CMK (cell line): ENCODE results near the gene METTL13.
"Not testable (repeated sequence)": the region's sequence is repeated elsewhere in the genome, so short reads cannot be mapped to it uniquely, and the experiment has no call there.

ENCODE experiments used
- DNase-seq: peaks from one replicate; pipeline ENCODE4 v3.0.0-alpha.2; 2010; ENCODE audit warnings: low read depth

The METTL13 gene

DNA sequence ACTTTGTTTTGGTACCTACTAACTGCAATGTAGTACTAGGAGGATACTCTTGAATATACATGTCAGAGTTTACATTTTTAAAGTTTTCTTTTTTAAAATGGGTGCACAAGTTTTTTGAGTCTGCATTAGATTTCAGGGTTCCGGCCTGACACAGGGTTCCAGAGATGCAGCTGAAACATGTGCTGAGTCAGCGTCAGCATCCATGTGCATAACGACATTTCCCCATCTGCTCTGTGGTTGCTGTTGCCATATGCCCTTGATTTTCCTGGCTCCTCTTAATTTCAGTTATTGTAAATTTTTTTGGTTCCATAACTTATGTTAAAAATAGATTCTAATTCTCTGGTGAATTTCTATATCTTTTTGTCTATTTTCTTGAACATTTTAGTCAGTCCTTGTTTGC, 12.3 kb upstream of the METTL13 start:
- DNase-seq: no peak

DNA sequence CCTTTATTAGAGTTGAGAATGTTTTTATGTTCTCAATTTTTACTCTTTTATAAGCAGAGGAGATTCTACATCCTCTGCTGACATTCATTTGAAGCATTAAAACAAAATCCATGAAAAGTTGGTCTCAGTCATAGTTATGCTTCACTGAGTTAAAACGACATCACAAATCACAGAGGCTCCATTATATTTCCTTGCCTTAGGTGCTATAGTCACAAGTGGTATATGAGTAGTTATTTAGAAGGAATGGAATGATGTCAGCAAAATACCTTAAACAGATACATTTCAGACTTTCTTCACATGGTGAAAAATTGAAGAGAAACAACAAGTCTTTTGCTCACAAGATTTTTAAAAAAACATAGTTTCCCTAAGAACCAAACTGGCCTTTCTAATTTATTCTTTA, 11.7 kb upstream of the METTL13 start:
- DNase-seq: no peak

DNA sequence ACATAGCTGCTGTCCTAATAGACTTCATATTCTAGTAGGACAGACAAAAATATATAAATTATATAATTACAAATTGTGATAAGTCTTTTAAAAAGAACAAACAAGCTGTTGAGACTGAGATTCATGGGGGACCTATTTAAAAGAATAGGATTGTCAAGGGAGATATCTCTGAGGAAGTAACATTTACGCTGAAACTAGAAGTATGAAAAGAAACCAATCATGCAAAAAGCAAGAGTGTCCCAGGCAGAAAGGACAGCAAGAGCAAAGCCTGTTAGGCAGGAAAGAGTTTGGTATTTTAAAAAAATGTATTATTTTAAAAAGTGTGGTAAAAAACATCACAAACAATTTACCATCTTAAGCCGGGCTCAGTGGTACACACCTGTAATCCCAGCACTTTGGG, 9.1 kb upstream of the METTL13 start:
- no peak for DNase-seq

DNA sequence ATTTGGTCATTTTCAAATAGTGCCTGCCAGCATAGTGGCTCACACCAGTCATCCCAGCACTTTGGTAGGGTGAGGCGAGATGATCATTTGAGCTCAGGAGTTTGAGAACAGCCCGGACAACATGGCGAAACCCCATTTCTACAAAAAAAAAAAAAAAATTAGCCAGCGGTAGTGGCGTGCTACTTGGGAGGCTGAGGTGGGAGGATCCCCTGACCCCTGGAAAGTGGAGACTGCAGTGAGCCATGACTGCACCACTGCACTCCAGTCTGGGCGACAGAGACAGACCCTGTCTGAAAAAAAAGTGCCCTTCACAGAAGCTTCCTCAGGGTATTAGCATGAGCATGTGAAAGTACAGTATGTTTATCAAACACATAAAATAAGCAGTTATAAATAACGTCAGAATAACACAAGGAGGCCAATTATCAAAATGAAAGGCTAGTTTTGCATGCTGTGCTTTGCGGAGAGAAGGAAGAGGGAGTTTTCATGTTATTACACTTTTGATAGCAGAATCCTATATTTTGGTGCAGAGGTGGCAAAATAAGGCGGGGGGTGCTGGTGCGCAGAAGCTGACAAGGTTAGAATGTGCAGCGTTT, 781 bp upstream of the METTL13 start:
- DNase-seq: peak; percentile 40

DNA sequence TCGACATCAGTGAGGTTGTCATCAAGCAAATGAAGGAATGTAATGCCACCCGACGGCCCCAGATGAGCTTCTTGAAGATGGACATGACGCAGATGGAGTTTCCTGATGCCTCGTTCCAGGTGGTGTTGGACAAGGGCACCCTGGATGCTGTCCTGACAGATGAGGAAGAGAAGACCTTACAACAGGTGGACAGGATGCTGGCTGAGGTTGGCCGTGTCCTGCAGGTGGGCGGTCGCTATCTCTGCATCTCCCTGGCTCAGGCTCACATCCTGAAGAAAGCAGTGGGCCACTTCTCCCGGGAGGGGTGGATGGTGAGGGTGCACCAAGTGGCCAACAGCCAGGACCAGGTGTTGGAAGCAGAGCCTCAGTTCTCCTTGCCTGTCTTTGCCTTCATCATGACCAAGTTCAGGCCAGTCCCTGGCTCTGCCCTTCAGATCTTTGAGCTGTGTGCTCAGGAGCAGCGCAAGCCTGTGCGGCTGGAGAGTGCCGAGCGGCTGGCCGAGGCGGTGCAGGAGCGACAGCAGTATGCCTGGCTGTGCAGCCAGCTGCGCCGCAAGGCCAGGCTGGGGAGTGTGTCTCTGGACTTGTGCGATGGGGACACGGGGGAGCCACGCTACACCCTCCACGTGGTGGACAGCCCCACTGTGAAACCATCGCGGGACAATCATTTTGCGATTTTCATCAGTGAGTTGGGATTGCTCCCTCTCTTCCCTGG, 2.5 kb downstream of the METTL13 start:
- no peak for DNase-seq

DNA sequence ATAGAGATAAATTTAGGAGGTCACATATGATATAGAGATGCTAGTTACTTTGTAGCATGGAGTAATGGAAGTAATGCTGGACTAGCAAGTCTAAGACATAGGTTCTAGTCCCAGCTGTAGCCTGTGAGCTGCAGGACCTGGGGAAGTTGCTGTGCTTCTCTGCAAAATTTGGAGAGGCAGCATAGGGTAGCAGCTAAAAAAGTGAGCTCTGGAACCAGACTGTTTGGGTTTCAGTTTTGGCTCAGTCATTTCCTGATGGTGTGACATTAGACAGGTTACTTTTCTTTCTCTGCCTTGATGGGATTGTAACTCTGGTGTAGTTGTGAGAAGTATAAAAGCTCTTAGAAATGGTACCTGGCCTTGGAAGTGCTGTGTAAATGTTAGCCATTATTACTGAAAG, 3.3 kb downstream of the METTL13 start:
- DNase-seq: no peak

DNA sequence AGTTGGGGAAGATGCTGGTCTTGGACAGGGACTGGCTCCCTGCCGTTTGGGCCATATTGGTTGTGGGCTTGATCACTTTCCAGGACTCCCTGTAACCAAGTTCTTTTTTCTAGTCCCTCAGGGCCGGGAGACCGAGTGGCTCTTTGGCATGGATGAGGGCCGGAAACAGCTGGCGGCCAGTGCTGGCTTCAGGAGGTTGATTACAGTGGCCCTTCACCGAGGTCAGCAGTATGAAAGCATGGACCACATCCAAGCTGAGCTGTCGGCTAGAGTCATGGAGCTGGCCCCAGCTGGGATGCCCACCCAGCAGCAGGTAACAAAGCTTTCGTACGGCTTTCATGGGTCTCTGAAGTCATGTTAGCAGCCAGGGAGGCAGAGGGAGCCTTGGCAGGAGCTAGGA, 4.3 kb downstream of the METTL13 start:
- DNase-seq: no peak

DNA sequence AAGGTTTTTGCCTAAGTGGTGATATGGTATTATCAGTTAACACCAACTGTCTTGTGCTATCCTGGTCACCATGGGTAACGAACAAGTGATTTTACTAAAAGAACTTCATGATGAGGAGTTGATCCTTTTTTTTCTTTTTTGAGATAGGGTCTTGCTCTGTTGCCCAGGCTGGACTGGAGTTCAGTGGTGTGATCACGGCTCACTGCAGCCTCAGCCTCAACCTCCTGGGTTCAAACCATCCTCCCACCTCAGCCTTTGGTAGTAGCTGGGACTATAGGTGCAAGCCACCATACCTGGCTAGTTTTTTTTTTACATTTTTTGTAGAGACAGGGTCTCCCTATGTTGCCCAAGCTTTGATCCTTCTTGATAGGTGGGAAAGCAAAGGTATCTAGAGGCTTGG, 5.1 kb downstream of the METTL13 start:
- DNase-seq: no peak

DNA sequence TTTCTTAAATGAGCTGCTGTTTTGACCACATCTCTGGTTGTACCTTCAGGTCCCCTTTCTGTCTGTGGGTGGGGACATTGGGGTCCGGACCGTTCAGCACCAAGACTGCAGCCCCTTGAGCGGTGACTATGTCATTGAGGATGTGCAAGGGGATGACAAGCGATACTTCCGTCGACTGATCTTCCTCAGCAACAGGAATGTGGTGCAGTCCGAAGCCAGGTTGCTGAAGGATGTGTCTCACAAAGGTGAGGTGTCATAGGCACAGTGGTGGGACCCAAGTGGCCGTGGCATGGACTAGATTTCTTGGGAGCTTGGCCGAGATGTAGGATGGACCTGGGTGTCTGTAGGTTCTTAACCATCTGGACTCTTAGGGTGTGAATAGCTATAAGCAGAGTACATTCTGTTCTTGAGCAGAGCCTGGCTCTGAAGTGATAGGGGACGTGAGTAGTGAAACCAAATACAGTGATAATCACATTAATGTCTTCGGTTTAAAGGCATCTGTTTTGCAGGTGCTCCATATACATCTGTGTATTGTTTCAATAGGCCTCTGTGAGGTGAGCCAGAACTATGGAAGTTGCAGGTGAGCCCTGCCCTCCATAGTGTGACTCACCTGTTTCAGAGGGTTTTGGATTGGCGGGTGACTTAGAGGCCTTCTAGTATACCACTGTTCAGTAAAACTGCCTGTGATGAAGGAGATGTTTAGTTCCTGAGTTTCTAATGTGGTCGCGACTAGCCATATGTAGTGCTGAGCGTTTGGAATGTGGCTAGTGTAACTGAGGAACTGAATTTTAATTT, 6.4 kb downstream of the METTL13 start:
- DNase-seq: no peak

DNA sequence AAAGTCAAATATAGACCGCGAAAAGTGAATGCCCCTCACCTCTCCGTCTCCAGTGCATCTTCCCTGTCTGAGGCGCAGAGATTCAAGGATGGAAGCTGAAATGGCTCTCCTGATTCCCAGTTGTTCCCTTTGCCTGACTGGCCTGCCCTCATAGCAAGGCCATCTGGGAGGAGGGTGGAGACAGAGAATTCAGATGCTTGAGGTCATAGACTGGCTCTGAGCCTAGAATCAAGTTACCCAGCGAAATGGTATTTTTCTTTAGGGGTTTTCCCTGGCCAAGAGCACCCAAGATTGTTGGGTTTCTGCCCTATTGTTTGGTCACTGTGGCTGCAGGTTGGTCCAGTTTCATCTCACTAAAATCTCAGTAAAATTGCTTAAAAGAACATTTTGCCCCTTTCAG, 7.2 kb downstream of the METTL13 start:
- DNase-seq: no peak

DNA sequence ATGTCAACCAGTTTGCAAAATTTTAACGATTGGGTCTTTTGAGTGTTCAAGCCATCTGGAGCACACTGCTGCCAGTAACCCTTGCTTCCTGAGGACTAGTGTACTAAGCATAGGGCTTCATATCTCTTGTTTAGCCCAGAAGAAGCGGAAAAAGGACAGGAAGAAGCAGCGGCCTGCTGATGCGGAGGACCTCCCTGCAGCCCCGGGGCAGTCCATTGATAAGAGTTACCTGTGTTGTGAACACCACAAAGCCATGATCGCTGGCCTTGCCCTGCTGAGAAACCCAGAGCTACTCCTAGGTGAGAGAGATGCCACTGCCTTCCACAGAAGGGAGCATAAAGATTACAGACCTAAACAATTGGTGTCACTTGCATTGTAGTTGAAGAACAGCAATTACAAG, 8.9 kb downstream of the METTL13 start:
- DNase-seq: no peak

DNA sequence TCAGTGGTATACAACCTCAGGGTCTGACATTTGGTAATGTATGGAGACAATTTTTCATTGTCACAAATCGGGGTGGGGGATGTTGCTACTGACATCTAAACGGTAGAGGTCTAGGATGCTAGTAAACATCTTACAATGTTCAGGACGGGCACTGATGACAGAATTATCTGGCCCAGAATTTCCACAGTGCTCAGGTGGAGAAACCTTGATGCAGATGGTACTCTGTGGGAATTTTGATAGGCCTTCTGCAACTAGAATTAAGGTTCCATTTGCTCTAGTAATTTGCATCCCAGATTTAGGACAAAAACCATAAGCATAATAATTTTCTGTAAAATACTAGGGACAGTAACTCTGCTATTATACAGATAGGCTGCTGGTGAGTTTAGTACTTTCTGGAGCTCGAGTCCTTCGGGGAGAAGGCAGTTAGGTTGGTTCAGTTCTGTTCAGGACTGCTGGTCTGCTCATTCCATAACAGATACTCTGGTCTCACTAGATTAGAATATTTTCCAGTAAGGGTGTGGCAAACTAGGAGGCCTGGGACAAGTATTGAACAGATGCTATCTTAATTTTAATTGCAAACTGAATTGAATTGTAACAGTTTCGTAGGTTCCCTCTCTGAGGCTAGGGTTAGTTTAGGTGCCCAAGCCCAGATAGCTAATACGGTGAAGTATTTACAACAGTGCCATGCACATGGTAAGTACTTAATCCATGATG, 11.4 kb downstream of the METTL13 start:
- DNase-seq: no peak

DNA sequence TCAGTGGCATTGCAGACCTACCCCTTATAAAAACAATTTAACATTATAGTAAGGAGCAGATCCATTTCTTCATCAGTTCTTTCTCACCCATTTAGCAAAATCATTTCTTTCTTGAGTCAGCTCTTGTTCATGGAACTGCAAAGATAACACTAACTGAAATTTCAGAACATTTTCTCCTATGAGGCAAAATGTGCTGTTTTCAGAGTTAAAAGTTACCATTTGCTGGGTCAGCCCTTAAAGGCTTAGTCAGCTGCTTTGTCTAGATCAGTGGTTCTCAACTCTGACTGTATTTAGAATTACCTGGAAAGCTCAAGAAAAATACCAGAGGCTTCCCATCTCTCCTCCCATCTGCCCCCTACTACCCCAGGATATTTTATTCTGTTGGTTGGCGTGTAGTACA, 12.2 kb downstream of the METTL13 start:
- no peak for DNase-seq

DNA sequence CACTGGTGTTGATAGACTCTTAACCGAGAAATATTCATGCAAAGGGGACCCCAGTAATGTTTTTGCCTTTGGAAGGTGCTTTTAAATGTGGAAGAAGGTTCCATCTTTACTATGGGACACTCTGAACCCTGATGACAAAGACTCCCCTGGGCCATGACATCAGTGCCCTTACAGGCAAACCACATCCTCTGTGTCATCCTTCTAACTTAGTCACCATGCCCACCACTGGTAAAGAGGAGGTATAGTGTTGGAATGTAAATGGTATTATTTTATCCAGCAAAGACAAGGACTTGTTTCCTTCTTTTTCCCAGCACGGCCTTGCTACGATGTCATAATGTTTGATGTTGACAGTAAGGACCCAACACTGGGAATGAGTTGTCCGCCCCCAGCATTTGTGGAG, 12.6 kb downstream of the METTL13 start:
- DNase-seq: no peak

DNA sequence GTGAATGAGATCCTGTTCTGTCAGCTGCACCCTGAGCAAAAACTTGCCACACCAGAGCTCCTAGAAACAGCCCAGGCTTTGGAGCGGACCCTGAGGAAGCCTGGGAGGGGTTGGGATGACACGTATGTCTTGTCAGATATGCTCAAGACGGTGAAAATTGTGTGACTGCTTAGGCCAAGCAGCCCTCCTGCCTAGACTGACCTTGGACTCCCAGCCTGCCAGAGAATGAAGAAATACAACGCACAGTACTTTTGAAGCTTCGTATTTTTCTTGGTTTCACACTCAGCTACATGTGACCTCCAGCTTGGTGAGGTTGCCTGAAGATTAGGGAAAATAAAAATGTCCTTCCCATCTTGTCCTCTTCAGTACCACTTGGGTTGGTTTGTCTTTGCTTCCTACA, 15.1 kb downstream of the METTL13 start:
- DNase-seq: no peak

DNA sequence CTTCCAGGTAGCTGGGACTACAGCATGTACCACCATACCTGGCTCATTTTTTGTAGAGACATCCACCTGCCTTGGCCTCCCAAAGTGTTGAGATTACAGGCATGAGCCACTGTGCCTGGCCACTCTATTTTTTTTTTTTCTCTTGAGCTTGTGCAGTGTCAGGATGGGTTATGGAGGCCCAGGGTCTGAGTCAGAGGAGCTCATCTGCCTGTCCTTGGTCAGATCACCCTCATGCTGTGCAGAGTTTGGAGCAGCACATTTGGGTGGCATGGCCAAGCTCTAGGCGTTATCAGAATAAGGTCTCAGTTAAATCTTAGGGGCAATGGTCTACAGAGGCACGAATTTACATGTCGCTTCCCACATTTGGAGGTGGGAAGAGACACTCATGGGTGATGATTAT, 16.9 kb downstream of the METTL13 start:
- no peak for DNase-seq

DNA sequence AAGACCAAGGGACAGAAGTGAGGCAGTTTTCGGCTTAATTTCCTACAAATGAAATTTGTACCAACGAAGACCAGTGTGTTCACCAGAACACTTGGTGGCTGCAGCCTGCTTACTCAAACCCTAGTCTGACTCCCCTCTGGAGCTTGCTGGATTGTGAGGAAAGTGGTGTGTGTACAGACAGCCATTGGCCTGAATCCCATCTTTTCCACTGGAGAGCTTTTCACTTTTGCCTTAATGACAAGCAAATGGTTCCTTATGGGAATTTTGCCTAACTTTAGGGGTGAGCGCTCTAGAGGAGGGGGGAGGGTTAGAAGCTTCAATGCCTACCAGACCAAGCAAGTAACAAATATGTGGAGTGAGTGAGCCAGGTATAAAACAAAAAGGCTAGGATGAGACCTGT, 17.3 kb downstream of the METTL13 start:
- DNase-seq: no peak

DNA sequence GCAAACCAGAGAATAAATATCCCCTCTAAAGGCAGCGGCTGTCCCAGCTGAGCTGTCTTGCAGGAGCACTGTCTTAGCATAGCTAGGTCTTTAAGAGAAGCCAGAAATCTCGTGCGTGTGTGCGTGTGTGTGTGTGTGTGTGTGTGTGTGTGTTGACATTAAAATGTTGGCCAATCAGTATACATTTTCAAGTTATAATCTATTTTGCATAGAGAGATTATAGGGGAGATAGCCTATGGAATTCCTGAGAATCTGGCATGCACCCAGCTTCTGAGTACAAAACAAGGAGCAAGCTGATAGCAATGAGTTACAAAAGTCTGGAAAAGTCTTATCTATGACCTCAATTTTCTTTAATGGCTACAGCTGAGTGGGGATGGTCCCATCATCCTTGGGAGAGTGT, 17.7 kb downstream of the METTL13 start:
- DNase-seq: no peak

DNA sequence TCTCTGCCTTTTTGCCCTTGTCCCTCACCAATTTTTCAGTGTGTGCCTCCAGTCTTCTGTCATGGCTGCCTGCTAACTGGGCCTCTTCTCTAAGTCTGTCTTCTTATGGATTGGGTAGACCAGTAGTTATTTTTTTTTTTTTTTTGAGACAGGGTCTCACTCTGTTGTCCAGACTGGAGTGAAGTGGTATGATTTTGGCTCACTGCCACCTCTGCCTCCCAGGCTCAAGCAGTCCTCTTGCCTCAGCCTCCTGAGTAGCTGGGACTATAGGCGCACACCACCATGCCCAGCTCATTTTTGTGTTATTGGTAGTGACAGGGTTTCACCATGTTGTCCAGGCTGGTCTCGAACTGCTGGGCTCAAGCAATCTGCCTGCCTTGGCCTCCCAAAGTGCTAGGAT, 18.2 kb downstream of the METTL13 start:
- not testable (repeated sequence) for DNase-seq

DNA sequence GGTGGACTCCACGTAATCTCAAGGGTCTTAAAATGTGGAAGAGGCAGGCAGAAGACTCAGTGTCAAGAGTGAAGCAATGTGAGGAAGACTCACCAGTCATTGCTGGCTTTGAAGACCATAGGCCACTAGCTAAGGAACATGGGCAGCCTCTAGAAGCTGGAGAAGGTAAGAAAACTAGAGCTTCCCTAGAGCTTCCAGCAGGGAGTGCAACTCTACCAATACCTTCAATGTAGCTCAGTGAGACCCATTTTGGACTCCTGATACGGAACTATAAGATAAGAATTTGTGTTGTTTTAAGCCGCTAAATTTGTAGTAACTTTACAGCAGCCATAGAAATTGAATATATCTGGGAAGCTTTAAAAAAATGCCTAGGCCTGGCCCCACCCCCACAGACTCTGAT, 18.9 kb downstream of the METTL13 start:
- DNase-seq: no peak

DNA sequence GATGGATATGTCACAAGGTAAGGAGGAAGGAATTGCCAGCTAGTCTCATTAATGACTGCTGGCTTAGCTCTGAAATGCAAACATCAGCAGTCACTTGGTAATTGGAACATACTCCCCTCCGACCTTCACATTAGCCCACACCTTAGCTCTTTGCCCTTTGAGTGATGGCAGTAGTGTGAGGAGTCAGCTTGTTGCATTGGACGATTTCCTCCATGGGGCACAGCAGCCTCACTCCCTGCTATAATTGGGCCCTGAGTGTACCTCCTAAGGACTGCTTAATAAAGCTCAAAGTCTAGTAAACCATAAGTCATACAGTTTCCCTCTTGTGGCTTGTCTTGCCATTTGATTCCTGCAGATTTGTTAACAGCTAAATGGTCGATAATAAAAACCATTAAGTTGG, 19.4 kb downstream of the METTL13 start:
- no peak for DNase-seq

DNA sequence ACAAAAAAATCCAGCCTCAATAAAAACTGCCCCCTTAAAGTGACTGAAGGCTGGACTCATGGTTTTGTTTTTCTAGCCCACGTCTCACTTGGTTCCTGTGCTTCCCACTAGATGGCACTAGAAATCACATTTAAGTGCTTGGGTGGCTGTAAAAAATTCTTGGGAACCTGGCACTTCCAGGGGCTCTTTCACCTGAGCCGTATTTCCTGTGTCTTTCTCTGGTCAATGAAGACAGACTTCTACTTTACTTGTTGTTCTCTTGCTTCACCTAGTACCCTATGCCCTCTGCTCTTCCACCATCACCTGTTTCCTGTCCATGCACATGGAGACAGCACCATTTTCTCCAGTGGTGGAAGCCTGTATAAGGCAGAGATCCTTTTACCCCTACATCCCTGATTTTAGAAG, 20.0 kb downstream of the METTL13 start:
- no peak for DNase-seq

DNA sequence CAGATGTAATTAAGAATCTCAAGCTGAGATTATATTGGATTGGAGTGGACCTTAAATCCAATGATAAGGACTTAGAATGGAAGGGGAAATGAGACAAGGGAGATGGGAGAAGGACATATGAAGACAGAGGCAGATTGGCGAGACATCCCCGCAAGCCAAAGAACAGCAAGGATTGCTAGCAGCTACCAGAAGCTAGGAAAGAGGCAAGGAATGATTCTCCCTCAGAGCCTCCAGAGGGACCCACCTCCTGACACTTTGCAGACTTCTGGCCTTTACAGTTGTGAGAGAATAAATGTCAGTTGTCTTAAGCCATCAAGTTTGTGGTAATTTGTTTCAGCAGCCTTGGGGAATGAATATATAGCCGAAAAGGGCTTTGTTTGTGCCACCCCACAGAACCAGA, 20.7 kb downstream of the METTL13 start:
- no peak for DNase-seq
